Measurements from ENCODE around the gene SPON1. TPM values are rescaled to one million over a fixed set of nuclear protein-coding genes. Genes with fewer than 3 reads are reported as not detected.

Gene SPON1
- total and polyA plus RNA-seq, 2 of the 8 experiments (the other 6 are each of a cell fraction or from before 2014, with no cell fraction given) = 1.5 to 5.4 TPM

DNA sequence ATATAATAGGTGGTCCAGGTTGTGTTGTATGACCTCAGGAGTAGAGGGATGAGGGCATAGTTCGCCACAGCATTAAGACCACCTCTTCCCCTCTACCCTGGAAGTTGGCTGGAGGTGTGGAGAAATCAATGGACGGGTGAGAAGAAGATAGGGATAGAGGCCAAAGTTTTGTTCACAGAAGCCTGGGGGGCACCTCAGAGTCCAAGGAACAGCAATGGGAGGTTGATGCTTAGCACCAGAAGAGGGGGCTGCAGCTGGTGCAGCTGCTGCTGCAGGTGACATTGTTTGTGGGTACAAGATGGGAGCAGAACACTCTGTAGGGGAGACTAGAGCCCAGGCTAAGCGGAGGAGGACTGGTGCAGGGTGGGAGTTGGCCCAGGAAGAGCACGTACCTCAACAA, 31.2 kb upstream of the SPON1 start:
- CTCF ChIA-PET (ENCODE audit: partially characterized antibody) = interaction anchor here (1.1 to 1.3 kb wide), 2 partner anchors 12 to 319 kb away, joined by 4 to 6 read pairs; no protein-coding TSS in a partner anchor
- POLR2A ChIA-PET (ENCODE audit: partially characterized antibody) = no interaction called here
- Histone ChIP-seq H3K9me3 (ENCODE audit: insufficient read depth in 2 of 2, low read depth in 1 of 2, low read length in 1 of 2) (no peaks in the 10 kb centered on the region; a peak in 1 of 4 replicates), H3K4me3 (ENCODE audit: extremely low read depth in 1 of 4, insufficient read depth in 2 of 4, low read depth in 3 of 4, low read length in 4 of 4) (no peak overlapping the region), H2BK12ac (ENCODE audit: low read depth, low read length) (no peak overlapping the region), H3K4me1 (replicated peaks in 1 of 4; ENCODE audit: control insufficient read depth in 3 of 4, insufficient read depth in 4 of 4, low read length in 3 of 4) (no peaks in the 10 kb centered on the region), H3K4me2 (ENCODE audit: insufficient read depth in 1 of 2, low read depth in 2 of 2, low read length in 2 of 2) (no peak overlapping the region), H4K20me1 (replicated peaks in 1 of 2; ENCODE audit: control insufficient read depth in 1 of 2, insufficient read depth in 2 of 2, low read length in 2 of 2) (no peaks in the 10 kb centered on the region), H3K27me3 (replicated peaks in 1 of 4; ENCODE audit: control insufficient read depth in 3 of 4, extremely low read depth in 1 of 4, insufficient read depth in 3 of 4, low read length in 3 of 4) (no peaks in the 10 kb centered on the region), H3K4ac (replicated peaks; ENCODE audit: insufficient read length, low read depth, low read length) (no peak overlapping the region), H3K14ac (ENCODE audit: insufficient read length) (no peak overlapping the region), H3K79me2 (ENCODE audit: control insufficient read depth in 1 of 2, insufficient read depth in 2 of 2, low read length in 2 of 2) (no peaks in the 10 kb centered on the region), H3K23ac (ENCODE audit: insufficient read length) (no peak overlapping the region), H4K5ac (ENCODE audit: insufficient read length, low read depth, low read length) (no peak overlapping the region), H2BK20ac (ENCODE audit: low read length) (no peak overlapping the region), H3K9ac (replicated peaks in 1 of 4; ENCODE audit: extremely low read depth in 1 of 4, low read depth in 3 of 4, low read length in 3 of 4) (no peak overlapping the region), H4K8ac (ENCODE audit: extremely low read depth, insufficient read depth, low read length) (no peak overlapping the region), H2AK5ac (ENCODE audit: low read depth, low read length) (no peak overlapping the region), H2BK5ac (ENCODE audit: low read depth, low read length) (no peak overlapping the region), H2BK120ac (replicated peaks; ENCODE audit: low read depth, low read length) (no peak overlapping the region), H3K36me3 (ENCODE audit: control insufficient read depth in 2 of 4, insufficient read depth in 4 of 4, low read length in 3 of 4) (no peaks in the 10 kb centered on the region), H4K91ac (replicated peaks; ENCODE audit: insufficient read length, low read length) (no peak overlapping the region), H3K56ac (replicated peaks; ENCODE audit: insufficient read length, low read depth, low read length) (no peak overlapping the region), H3K23me2 (ENCODE audit: low read depth, low read length) (no peaks in the 10 kb centered on the region), H3K18ac (ENCODE audit: extremely low read depth, low read length) (no peak overlapping the region), H2BK15ac (ENCODE audit: low read length) (no peak overlapping the region), H2AFZ (ENCODE audit: low read length) (no peak overlapping the region), H3K79me1 (ENCODE audit: low read depth, low read length) (no peaks in the 10 kb centered on the region), H3K27ac (ENCODE audit: low read depth, low read length) (no peak overlapping the region)
- DNase-seq (ENCODE audit: low read depth in 1 of 2, low spot score in 2 of 2) (no peak), FAIRE-seq (no peak)
- WGBS, 2 experiments (ENCODE audit: extremely low coverage in 1 of 2, insufficient coverage in 1 of 2, insufficient read length in 1 of 2, insufficient replicate concordance in 2 of 2, low coverage in 1 of 2, low lambda C conversion rate in 2 of 2, missing lambda C conversion rate in 1 of 2) = 95% methylated on average over 4 of the region's 4 CpGs; no CpG with 5 or more reads in 1 of the 2 experiments
- TF ChIP-seq SP1 (IDR thresholded peaks at IDR 0.05; ENCODE audit: low read depth, low read length) (no peak), EGR1 (IDR thresholded peaks at IDR 0.05; ENCODE audit: borderline replicate concordance, low read depth, low read length) (no peak), YY1 (IDR thresholded peaks at IDR 0.05; ENCODE audit: low read depth, low read length) (no peak), POLR2A (IDR thresholded peaks at IDR 0.05; ENCODE audit: control extremely low read depth in 1 of 2, low read depth in 2 of 2, low read length in 2 of 2) (no peak), ZNF274 (IDR thresholded peaks at IDR 0.05; ENCODE audit: borderline replicate concordance, extremely low read depth, low read length) (no peak), CBX8 (IDR thresholded peaks at IDR 0.05; ENCODE audit: borderline replicate concordance, low read depth, low read length) (no peak), CBX5 (IDR thresholded peaks at IDR 0.05; ENCODE audit: low read depth, low read length) (no peak), TEAD4 (IDR thresholded peaks at IDR 0.05; ENCODE audit: low read depth, low read length) (no peak), POLR2AphosphoS5 (IDR thresholded peaks at IDR 0.05; ENCODE audit: low read depth, low read length) (no peak), BCL11A (IDR thresholded peaks at IDR 0.05; ENCODE audit: low read depth in 2 of 2, low read length in 2 of 2) (no peak), RFX5 (IDR thresholded peaks at IDR 0.05; ENCODE audit: borderline replicate concordance, low read depth, low read length) (no peak), CHD2 (IDR thresholded peaks at IDR 0.05; ENCODE audit: low read length) (no peak), JUN (IDR thresholded peaks at IDR 0.05; ENCODE audit: low read depth, low read length) (no peak)
- TF ChIP-seq, protein P1, sequence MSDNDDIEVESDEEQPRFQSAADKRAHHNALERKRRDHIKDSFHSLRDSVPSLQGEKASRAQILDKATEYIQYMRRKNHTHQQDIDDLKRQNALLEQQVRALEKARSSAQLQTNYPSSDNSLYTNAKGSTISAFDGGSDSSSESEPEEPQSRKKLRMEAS (IDR thresholded peaks at IDR 0.05) = no peak
